Endothelial cell of coronary artery (primary cell): ENCODE measurements around the gene NTPCR. TPM values are rescaled to one million over a fixed set of nuclear protein-coding genes. Genes with fewer than 3 reads are reported as not detected.

Experiments used
- total RNA-seq: library from RNA; depleted of rRNA; stranded (reverse); fragments of >200 nt; gene quantifications from 2 replicates; pipeline ENCODE4 v1.2.3, GENCODE V29; 2014

NTPCR gene, protein sequence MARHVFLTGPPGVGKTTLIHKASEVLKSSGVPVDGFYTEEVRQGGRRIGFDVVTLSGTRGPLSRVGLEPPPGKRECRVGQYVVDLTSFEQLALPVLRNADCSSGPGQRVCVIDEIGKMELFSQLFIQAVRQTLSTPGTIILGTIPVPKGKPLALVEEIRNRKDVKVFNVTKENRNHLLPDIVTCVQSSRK
- total RNA-seq, result 9.8 and 12.9 TPM in 2 replicates

DNA sequence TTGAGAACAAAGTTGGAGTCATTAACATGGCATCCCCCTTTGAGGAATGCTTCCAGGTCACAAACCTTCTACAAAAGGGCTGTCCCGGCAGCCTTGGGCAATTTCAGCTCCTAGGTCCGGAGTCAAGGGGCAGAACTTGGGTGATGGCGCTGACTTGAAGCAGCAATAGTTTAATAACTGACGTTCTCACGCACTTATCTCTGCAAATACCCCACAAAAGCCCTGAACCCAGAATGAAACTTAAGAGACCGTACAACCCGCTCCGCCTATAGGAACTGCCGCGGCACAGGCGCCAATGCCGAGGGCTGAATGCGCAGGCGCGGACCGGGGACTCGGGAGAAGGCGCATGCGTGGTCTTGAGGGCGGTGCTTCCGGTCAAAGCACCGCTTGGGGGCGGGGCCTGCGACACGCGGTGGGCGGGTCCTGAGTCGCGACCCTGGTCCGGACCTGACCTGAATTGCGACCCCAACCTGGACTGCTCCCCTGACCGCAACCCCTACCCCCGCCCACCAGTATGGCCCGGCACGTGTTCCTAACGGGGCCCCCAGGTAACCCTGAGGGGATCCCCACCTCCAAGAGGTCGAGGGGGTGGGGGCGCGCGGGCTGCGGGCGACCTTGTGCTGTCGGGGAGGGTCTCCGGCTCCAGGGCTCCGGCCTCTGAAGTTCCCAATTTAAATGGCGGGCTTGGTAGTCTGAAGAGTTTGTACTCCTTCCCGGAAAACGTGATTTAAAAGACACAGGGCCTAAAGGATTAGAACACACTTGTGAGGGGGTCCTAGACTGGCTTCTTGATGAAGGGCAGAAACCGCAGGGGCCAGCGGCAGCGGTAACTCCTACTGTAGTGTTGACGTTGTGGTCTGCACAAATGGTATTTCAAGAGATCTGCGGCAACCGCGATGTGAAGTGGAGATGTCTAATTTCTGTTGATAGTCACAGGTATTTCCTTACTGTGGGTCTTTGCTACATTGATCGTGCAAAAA lies at the start of gene NTPCR:
TSS of gene NTPCR (plus strand) at position 415 of the 980 bp plus-strand sequence. CDS start at position 515, 100 bp downstream.

Other genes with a start within 250 kb of the NTPCR start
- gene MAP10, start 145.2 kb upstream of the NTPCR start, total RNA-seq, result 0.72 and 1.9 TPM in 2 replicates